GM12801 (cell line): ENCODE measurements around the gene MLLT3.

Source experiments
- TF ChIP-seq, protein P1 (sequence below): IDR thresholded peaks from one replicate; pipeline ENCODE4 v1.5.1; 2011; ENCODE audit warnings: control low read depth; ENCODE audit not compliant: insufficient read length; ENCODE audit errors: extremely low read depth

Gene MLLT3

DNA sequence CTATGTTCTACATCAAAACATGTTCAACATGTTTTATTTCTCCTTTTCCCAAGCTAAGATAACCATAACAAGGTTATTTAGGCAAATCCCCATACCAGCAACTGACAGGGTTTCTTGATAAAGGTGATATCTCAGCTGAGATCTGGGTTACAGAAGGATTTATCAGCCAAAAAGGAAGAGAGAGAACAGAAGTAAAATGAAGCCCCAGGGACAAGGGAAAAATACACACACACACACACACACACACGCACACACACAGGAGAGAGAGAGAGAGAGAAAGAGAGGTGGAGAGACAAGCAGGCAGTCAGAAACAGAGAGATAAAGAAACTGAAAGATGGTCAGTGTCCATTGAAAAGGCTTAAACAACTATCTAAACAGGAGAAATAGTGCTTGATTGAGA lies 19.7 kb upstream of the MLLT3 start:
- TF ChIP-seq, protein P1, sequence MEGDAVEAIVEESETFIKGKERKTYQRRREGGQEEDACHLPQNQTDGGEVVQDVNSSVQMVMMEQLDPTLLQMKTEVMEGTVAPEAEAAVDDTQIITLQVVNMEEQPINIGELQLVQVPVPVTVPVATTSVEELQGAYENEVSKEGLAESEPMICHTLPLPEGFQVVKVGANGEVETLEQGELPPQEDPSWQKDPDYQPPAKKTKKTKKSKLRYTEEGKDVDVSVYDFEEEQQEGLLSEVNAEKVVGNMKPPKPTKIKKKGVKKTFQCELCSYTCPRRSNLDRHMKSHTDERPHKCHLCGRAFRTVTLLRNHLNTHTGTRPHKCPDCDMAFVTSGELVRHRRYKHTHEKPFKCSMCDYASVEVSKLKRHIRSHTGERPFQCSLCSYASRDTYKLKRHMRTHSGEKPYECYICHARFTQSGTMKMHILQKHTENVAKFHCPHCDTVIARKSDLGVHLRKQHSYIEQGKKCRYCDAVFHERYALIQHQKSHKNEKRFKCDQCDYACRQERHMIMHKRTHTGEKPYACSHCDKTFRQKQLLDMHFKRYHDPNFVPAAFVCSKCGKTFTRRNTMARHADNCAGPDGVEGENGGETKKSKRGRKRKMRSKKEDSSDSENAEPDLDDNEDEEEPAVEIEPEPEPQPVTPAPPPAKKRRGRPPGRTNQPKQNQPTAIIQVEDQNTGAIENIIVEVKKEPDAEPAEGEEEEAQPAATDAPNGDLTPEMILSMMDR: no peak

DNA sequence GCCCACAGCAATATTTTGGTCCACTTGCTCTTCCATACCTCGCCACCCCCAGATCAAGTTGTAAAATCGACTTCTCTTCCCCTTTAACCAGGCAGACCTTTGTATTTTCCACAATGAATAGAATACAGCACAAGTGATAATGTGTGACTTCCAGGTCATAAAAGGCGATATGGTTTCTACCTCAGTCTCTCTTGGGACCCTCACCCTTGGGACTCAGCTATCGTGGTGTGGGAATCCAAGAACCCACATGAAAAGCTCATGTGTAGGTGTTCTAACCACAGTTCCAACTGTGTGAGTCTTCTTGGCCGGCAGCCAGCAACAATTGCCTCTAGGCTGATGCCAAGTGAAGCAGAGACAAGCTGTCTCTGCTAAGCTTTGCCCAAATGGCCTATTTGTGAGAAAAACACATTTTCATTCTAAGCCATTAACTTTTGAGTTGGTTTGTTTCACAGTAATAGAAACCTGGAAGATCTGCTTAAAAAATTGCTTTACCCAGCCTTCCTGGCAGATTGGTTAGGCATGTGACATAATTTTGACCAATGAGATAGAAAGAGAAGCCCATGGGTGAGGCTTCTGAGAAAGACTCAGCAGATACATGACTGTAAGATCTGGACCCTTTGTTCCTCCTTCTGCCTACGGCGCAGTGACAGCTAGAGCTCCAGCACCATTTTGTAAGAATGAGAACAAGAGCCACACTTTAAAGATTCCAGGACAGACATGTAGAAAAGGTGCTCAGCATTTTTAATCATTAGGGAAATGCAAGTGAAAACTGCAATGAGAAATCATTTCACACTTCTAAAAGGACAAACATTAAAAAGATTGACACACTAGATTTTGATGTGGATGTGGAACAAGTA lies 18.3 kb upstream of the MLLT3 start:
- TF ChIP-seq, protein P1: no peak

DNA sequence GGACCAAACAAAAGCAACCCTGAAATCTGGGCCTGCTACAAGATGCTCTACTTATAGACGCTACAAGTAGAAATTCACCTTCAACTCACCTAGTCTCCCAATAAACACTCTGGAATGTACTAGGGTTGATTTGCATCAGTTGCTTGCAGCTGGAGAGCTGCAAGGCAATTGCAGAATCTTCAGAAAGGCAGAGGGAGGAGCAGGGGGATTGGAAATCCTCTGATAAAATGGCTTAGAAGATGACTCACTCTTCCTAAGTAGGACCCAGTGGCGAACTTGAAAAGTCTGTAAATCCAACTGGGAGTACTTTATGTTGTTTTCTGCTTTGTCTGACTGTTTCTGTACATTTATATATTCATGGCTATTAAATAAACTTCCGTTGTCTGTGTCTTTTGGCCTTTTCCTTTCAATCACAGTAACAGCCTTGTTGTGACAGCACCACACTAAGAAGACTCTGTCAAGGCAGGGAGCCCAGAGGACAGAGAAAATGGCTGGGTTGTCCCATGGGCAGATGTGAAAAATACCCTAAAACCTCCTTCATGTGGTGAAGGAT lies 14.7 kb upstream of the MLLT3 start:
- TF ChIP-seq, protein P1: no peak

DNA sequence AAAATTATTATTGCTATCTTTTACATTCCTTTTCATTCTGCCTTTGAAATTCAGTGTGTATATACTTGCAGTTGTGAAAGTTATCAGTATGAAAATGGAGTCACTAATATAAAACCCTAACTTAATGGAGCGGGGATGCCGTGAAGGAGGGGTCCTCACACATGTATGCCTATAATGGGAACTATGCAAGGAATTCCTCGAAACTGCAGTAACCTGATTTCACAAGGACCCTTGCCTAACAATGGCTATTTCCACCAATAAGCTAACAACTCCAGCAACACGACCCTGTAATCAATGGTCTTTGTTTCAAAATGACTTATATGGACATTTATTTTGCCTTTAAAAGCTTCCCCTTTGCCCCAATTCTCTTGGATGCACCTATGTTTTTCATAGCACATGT lies 12.6 kb upstream of the MLLT3 start:
- TF ChIP-seq, protein P1: no peak

DNA sequence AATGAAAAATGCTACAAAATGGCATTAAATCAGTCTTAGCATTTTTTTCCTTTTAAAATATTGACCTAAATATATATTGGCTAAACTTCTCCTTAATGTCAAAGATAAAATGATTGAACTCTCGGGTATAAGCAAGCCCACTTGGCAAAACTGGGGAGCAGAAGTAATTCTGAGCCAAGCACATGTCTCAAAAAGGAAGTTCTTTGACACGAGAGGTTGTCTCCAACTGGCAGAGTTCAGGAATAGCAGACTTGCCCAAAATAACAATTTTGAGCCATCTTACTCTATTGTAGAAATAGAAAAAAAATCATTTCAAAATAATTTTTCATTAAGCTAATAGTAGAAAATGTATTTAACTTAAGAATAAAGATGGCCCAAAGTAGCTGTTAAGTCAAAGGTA lies 10.4 kb upstream of the MLLT3 start:
- TF ChIP-seq, protein P1: no peak

DNA sequence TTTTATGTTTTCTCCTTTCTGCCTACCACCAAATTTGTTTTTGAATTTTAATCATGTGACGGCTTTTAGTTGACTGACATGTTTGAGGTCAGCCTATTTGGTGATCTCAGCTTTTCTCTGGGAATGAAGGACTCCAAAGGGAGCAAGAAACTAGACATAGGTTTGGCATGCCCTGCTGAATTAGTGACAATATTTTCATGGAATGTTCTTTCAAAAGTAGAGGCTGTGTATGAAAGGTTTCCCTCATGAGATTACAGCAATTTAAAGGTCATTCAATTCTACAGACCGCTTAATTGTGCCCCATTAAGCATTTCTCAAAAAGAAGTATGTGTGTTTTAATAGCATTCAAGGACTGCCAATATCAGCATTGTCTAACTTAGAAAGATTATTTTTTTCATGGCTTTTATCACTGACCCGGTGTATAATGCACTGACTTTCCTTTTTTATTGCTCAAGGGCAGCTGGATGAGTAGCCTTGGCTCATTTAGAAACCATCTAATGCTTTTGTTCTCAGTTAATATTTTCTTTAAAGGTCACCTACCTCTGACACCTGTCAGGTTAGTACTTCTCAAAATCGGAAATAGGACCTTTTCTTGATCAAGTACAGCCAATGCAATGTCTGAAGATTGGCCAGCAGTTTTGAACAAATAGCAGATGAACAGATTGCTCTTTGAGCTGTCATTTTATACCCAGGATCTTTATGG lies 8.1 kb upstream of the MLLT3 start:
- TF ChIP-seq, protein P1: no peak

DNA sequence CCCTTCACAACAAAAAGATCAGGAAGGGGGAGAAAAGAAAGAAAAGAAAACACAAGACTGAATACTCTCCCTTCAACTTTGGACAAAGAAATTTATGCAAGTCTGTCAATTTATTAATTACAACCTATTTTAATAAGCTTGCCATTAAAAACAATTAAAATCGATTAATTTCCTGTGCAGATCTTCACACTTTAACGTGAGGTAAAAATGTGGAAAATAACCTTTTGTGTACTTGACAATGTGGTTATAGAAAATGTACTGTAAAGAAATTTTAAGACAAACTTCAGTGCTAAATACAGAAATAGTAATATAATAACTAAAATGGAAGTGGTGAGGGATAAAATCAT lies 2.7 kb upstream of the MLLT3 start:
- TF ChIP-seq, protein P1: no peak
